ENCODE results near the gene PPP2R3C. TPM values are rescaled to one million over a fixed set of nuclear protein-coding genes. Genes with fewer than 3 reads are reported as not detected.
A peak's percentile ranks its signal among the peaks of the same experiment; 100 is the strongest.
"Not testable (repeated sequence)": the region's sequence is repeated elsewhere in the genome, so short reads cannot be mapped to it uniquely, and the experiment has no call there.

The PPP2R3C gene
- total RNA-seq, result 25.1 TPM
- long read RNA-seq, transcript PPP2R3C-201 (13 exons, 1,839 nt), result major isoform, 15 of 24 reads
- long read RNA-seq, partial matches to known transcripts, result 2 of 24 reads
- long read RNA-seq, other reads (novel, unspliced or antisense), result 4 of 24 reads

DNA sequence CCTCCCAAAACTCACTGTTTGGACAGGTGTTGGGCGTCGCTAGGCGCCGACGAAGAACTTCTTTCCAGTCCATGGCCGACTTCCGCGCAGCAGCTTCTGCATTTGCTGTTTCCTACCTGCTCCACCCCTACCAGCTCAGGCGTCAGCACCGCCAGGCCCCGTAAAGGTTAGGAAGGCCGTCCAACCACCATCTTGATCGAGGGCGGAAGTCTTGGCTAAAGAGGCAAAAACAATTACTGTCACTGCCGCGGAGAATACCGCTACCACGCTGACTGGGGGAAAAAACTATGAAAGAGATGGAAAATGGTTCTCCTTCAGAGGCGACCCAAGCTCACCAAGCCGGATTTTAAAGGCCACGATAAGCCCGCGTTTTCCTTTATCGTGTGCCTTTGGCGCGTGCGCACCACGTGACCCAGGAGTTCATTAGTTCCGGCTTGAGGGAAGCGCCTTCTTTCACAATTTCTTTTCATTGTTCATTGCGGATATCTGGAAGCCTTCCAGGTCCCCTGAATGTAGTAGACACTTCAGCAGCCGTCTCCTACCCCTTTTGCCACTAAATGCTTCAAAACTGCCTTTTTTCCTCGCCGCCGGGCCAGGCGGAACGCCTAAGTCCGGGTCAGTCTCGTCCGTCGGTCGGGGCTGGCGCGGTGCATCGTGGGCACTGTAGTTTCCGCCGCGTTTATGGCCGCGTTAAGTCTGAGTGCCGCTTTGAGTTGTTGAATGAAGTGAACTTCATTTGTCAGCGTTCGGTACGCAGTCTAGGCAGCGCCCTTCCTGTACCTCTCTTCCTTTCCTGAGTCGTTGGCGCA is at the start of gene PPP2R3C, which contains the start of gene PRORP:
Gene PPP2R3C, minus strand, starts transcription at position 104 of the 809 bp plus-strand sequence. Its CDS starts 31 bp downstream, at position 73.
Gene PRORP, plus strand, starts transcription at position 666 of the 809 bp plus-strand sequence. CDS start 694 bp downstream, outside the sequence.
- DNase-seq (peak; percentile 94), ATAC-seq (ENCODE audit: poor library complexity) (peak; percentile 97)
- intact Hi-C loops (cut with DNase I), result loop anchor here (5.0 kb wide), 1 partner anchor 290 kb away; no protein-coding TSS in a partner anchor

DNA sequence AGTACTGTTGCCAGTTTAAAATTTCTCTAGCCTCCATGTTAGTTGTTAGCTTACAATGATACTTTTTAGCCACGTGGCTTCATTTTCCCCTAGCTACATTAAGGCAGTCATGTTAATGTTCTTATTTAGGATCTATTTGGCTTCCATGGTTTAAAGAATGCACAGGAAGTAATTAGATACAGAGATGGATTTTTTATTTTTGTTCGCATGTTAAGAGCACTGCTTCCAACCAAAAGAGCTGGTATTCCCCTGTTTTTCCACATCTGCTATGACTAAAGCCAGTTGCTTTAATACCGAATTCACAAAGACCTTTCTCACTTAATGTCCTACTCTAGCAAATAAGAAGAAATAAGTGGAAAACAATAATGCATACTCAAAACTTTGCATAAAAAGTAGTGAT is 45.7 kb upstream of the PPP2R3C start:
- intact Hi-C loops (cut with DNase I), result no loop called here
- ATAC-seq (ENCODE audit: poor library complexity) (no peak), DNase-seq (no peak)

DNA sequence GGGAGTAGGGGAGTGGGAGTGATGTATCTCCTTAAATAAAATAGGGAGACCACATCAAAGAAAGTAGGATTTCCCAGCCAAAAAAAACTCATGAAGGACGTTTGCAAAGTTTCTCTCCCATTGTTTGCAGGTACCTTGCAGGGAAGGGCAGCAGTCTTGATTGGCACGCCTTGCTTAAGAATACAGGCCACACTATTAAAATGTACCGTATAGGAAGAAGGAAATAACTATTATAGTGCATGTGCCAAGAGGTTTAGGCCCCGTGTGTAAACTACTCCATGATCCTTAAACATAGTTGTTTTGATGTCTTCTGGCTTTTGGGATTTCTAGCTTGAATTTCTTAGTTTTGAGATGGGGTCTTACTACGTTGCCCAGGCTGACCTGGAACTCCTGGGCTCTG is 43.1 kb upstream of the PPP2R3C start:
- no peak for ATAC-seq (ENCODE audit: poor library complexity)
- intact Hi-C loops (cut with DNase I), result no loop called here
- no peak for DNase-seq

DNA sequence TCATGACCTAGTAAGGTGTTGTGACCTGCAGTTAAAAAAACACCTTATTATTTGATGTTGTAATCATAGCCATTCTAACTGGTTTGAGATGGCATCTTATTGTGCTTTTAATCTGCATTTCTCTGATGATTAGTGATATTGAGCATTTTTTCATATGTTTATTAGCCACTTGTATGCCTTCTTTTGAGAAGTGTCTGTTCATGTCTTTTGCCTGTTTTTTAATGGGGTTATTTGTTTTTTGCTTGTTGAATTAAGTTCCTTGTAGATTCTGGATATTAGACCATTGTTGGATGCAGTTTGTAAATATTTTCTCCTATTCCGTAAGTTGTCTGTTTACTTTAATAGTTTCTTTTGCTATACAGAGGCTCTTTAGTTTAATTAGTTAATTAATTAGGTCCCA is 41.6 kb upstream of the PPP2R3C start:
- no peak for ATAC-seq (ENCODE audit: poor library complexity)
- DNase-seq, result no peak
- intact Hi-C loops (cut with DNase I), result no loop called here

DNA sequence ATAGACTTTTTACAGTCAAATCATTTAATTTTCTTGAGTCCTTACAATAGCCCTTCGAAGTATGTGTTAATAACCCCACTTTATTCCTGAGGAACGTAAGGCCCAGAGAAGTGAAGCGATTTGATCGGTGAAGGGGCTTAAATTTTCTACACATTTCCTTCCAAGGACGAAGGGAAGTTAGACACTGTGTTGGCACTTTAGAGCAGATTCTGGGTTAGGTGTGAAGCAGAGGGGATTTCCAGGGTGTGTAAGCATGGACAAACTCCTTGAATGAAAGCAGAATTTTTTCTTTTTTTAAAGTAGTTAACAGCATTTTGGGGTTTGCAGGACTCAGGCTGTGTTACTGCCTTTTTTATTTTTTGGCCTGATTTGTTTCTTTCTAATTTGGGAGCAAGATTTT is 39.4 kb upstream of the PPP2R3C start:
- intact Hi-C loops (cut with DNase I), result no loop called here
- no peak for DNase-seq
- no peak for ATAC-seq (ENCODE audit: poor library complexity)

DNA sequence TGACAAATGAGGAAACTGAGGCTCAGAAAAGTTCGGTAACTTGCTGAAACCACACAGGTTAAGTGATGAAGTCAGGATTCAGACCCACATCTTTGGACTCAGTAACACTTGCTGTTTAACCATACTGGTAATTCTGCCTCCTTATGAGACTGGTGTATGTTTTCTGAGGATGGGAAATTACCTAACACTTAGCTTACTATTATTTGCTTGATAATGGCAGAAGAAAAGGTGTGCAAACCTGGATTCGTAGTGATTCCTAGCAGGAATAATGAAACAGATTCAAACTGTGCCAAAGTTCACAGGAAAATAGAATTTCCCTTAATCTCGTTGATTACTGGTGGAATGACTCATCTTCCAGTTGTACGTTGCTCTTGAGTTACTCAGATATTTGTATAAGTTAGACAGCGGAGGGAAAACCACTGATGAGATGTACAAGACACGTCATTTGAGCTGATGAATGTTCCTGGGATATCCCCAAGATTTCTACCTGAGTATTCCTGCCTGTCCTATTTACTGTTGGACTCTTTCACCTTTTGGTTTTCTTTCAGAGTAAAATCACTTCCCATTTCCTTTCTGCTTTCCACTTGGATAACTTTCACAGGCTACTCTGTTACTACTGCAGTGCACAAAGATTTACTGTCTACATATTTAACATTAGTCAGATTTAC is 38.1 kb upstream of the PPP2R3C start:
- intact Hi-C loops (cut with DNase I), result loop anchor here (10.0 kb wide), 1 partner anchor 55 kb away; no protein-coding TSS in a partner anchor
- no peak for ATAC-seq (ENCODE audit: poor library complexity)

DNA sequence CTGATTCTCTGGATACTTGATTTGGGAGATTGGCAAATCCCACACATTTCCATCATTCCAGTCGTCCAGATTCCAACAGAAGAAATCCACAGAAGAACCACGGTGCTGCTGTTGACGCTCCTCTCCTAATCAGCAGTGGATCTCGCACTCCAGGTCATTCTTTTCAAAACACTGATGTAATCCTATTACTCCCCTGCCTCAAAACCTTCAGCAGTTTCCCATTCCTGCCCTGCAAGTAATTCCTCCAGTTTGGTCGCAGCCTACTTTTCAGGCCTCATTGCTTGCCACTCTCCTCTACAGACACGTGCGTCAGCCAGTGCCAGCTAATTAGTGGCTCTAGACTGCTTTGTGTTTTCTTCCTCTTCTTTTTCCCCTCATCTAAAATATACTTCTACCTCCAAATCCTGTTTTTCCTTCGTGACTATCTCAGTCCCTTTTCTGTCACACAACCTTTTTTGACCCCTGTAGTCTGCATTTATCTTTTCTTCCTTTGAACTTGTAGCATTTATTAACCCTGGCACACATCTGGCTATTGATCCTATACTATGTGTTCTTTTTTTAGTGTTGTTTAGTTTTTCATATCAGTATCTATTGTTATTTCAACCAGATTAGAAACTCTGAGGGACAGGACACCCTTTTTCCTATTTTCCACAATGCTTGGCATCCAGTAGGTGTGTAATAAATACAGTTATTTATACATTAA is 37.3 kb upstream of the PPP2R3C start:
- intact Hi-C loops (cut with DNase I), result loop anchor here (10.0 kb wide), 1 partner anchor 56 kb away; no protein-coding TSS in a partner anchor
- ATAC-seq (ENCODE audit: poor library complexity), result no peak
- DNase-seq, result no peak

More for the DNA sequence above, 38.1 kb upstream of the PPP2R3C start:
- DNase-seq, result no peak

DNA sequence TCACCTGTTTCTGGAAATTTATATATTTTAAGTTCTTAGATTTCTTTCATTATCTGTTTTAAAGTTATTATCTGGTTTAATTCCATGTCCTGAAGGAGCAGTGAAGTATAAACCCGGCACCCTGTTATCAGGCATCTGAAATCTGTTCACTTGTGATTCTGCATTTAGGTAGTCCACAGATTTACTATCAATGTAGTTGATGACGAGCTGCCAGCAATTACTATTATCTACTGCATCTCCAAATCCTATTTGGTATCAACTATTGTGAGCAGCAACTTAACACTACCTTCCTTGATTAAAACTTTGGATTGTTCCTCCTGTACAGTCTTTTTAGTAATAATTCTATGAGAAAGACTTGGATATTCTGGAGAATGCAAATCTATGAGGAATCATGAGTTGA is 36.7 kb upstream of the PPP2R3C start:
- DNase-seq, result no peak
- intact Hi-C loops (cut with DNase I), result loop anchor here (10.0 kb wide), 1 partner anchor 56 kb away; no protein-coding TSS in a partner anchor
- ATAC-seq (ENCODE audit: poor library complexity), result no peak

DNA sequence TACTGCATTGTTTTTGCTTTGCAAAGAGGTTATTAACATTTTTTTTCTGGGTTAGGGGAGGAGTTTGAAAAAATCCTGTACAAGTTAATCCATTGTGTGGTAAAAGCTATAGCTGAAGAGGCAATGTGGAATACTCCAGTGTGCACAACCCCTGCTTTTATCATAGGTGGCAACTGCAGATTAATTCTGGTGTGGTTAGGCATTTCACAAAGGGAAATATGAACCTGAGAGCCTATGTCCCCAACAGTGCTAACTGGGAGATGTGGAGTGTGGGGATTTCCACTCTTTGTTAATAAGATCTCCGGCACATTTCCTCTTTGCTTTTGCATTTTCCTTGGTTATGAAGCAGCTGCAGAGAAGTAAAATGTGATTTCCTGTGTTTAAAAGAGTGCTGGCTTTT is 34.2 kb upstream of the PPP2R3C start:
- ATAC-seq (ENCODE audit: poor library complexity) (no peak), DNase-seq (no peak)
- intact Hi-C loops (cut with DNase I), result loop anchor here (10.0 kb wide), 1 partner anchor 59 kb away; no protein-coding TSS in a partner anchor

DNA sequence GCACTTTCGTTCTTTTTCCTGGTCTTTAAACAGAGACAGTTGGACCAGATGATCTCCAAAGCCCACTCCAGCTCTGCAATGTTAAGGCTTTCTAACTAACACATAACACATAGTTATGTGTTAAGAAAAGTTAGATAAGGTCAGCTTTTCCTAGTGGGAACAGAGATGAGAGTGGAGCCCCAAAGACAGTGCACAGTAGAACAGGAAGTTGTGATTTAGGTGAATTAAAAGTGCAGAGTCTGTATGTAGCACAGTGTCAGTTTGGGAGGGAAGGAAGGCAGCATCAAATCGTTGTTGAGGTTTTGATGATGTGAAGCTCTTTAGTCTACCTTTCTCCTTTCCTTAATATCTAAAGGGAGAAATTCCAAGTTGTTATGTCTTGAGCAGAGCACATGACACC is 32.2 kb upstream of the PPP2R3C start:
- ATAC-seq (ENCODE audit: poor library complexity), result no peak
- intact Hi-C loops (cut with DNase I), result loop anchor here (10.0 kb wide), 1 partner anchor 61 kb away; no protein-coding TSS in a partner anchor
- no peak for DNase-seq

DNA sequence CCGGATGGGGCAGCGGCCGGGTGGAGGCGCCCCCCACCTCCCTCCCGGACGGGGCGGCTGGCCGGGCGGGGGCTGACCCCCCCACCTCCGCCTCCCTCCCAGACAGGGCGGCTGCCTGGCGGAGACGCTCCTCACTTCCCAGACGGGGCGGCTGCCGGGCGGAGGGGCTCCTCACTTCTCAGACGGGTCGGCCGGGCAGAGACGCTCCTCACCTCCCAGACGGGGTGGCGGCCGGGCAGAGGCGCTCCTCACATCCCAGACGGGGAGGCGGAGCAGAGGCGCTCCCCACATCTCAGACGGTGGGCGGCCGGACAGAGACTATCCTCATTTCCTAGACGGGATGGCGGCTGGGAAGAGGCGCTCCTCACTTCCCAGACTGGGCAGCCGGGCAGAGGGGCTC is 30.7 kb upstream of the PPP2R3C start:
- ATAC-seq (ENCODE audit: poor library complexity); DNase-seq: not testable (repeated sequence)
- intact Hi-C loops (cut with DNase I), result loop anchor here (10.0 kb wide), 1 partner anchor 62 kb away; no protein-coding TSS in a partner anchor

DNA sequence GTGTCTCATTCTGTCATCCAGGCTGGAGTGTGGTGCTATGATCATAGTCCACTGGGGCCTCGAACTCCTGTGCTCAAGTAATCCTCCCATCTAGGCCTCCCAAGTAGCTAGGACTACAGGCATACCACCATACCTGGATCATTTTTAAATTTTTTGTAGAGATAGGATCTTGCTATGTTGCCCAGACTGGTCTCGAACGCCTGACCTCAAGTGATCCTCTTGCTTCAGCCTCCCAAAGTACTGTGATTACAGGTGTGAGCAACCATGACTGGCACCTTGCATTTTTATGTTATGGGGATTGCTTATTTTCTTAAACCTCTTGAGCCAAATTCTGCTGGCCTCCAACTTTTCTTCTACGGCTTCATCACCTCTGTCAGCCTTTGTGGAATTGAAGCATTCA is 27.4 kb upstream of the PPP2R3C start:
- no peak for ATAC-seq (ENCODE audit: poor library complexity)
- DNase-seq, result no peak
- intact Hi-C loops (cut with DNase I), result no loop called here

DNA sequence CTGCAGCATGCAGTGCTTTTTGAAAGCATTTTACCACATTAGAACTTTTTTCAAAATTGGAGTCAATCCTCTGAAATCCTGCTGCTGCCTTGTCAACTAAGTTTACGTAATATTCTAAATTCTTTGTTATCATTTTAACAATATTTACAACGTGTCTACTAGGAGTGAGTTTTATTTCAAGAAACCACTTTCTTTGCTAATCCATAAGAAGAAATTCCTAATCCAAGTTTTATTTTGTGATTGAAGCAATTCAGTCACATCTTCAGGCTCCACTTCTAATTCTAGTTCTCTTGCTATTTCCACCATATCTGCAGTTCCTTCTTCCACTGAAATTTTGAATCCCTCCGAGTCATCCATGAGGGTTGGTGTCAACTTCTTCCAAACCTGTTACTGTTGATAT is 25.9 kb upstream of the PPP2R3C start:
- no peak for ATAC-seq (ENCODE audit: poor library complexity)
- DNase-seq, result no peak
- intact Hi-C loops (cut with DNase I), result no loop called here

DNA sequence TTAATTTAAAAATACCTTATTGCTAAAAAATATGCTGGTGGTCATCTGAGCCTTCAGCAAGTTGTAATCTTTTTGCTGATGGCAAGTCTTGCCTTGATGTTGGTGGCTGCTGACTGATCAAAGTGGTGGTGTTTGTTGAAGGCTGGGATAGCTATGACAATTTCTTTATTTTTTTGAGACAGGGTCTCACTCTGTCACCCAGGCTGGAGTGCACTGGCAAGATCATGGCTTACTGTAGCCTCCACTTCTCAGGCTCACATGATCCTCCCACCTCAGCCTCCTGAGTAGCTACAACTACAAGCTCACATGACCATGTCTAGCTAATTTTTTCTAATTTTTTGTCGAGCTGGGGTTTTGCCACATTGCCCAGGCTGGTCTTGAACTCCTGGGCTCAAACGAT is 25.4 kb upstream of the PPP2R3C start:
- ATAC-seq (ENCODE audit: poor library complexity) (no peak), DNase-seq (no peak)
- intact Hi-C loops (cut with DNase I), result no loop called here

DNA sequence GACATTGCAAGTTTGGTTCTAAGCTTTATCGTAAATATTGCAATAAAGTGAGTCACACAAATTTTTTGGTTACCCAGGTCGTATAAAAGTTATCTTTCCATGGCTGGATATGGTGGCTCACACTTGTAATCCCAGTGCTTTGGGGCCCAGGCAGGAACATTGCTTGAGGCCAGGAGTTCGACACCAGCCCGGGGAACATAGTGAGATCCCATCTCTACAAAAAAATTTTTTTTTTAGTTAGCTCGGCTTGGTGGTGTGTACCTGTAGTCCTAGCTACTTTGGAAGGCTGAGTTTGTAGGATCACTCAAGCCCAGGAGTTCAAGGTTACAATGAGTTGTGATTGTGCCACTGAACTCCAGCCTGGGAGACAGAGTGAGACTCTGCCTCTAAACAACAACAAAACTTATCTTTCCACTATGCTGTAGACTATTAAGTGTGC is 24.9 kb upstream of the PPP2R3C start:
- DNase-seq (no peak), ATAC-seq (ENCODE audit: poor library complexity) (no peak)
- intact Hi-C loops (cut with DNase I), result no loop called here

DNA sequence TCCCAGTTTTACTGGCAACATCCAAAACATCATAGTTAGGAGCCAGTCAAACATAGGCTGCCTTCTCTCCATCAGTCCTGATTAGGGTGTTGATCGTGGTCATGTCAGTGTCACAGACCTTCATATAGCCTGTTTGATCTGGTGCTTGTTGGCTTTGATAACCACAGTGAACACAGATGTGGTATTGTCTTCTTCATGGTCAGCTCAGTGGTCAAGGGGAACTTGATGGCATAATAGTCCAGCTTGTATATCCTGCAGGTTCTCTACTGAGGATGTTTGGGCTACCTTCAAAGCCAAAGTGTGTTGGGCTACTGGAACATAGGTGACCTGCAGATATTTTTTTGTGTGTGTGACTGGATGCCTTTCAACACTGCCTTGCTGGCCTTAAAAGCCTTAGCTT is 22.2 kb upstream of the PPP2R3C start:
- DNase-seq (no peak), ATAC-seq (ENCODE audit: poor library complexity) (no peak)
- intact Hi-C loops (cut with DNase I), result loop anchor here (5.0 kb wide), 1 partner anchor 268 kb away; no protein-coding TSS in a partner anchor

DNA sequence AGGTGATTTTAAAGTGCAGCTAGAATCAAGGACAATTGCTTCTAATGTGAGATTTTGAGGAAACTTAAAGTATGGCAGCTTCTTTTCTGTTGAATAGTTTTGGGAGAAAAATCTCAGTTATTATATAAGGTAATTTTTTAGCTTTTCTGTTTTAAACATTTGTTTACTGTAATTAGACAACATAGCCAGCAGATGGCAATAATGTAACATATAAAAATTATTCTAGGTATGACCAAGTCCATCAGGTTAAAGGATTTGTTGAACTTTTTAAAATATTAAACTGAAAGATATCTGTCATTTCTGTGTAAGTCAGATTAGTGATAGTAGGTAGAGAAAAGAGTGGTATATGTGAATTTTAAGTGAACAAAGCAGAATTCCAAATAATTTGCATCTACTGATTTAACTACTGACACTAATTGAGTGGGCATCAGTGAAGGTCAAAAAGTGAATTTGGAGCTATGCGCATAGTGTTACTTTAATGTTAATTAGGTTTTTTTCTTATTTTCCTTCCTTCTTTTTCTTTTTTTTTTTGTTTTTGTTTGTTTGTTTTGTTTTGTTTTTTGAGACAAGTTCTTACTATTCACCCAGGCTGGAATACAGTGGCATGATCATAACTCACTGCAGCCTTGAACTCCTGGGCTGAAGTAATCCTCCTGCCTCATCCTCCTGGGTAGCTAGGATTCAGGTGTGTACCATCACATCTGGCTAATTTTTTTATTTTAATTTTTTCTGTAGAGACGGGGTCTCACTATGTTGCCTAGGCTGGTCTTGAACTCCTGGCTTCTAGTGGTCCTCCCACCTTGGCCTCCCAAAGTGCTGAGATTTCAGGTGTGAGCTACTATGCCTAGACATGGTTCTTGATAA is 19.2 kb upstream of the PPP2R3C start:
- DNase-seq, result no peak
- ATAC-seq (ENCODE audit: poor library complexity), result no peak
- intact Hi-C loops (cut with DNase I), result loop anchor here (5.0 kb wide), 1 partner anchor 271 kb away; no protein-coding TSS in a partner anchor

DNA sequence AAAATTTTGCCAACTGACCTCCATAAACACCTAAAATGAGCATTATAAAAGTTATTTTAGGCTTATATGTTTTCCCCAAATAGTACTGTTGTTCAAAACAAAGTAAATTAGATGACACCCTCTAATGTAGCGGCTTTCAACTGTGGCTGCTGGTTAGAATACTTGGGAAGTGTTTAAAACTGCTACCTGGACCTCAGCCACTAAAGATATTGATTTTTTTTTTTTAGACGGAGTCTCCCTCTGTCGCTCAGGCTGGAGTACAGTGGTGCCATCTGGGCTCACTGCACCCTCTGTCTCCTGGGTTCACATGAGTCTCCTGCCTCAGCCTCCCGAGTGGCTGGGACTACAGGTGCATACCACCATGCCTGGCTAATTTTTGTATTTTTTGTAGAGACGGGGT is 16.8 kb upstream of the PPP2R3C start:
- intact Hi-C loops (cut with DNase I), result no loop called here
- ATAC-seq (ENCODE audit: poor library complexity) (no peak), DNase-seq (no peak)

Measured in Right ventricle myocardium superior (tissue), 1 donor.